HepG2 (cell line): ENCODE data around the gene TSC22D3. TPM values are rescaled to one million over a fixed set of nuclear protein-coding genes. Genes with fewer than 3 reads are reported as not detected.

Experiments
- HNF1B ChIP-seq: sonication (generic); formaldehyde crosslinking; IDR thresholded peaks from 2 replicates; pipeline ENCODE4 v1.5.1; 2020; ENCODE audit warnings: mild to moderate bottlenecking, moderate library complexity, missing genetic modification reagents
- LRRFIP1 ChIP-seq: sonication (generic); formaldehyde crosslinking; conservative IDR thresholded peaks from 2 replicates; pipeline ENCODE4 v1.4.0; 2020; ENCODE audit warnings: missing genetic modification reagents
- NFIC ChIP-seq: IDR thresholded peaks from 2 replicates; pipeline ENCODE4 v1.6.1; 2012; ENCODE audit warnings: mild to moderate bottlenecking, low read length, inconsistent platforms
- SNRNP70 ChIP-seq: fragments of 200-400 bp; formaldehyde crosslinking; IDR thresholded peaks from 2 replicates; pipeline ENCODE4 v1.6.1; 2017; ENCODE audit warnings: mild to moderate bottlenecking, low read depth, low read length, moderate library complexity
- TBX3 ChIP-seq: fragments of 450-650 bp; IDR thresholded peaks from 2 replicates; pipeline ENCODE4 v1.6.1; 2017; ENCODE audit warnings: antibody characterized with exemption, mild to moderate bottlenecking, inconsistent platforms, borderline replicate concordance
- ZNF121 ChIP-seq: sonication (generic); formaldehyde crosslinking; IDR thresholded peaks from 2 replicates; pipeline ENCODE4 v1.5.0; 2020; ENCODE audit warnings: mild to moderate bottlenecking, missing genetic modification reagents
- ZNF512B ChIP-seq: sonication (generic); formaldehyde crosslinking; IDR thresholded peaks from 2 replicates; pipeline ENCODE4 v1.5.1; 2020; ENCODE audit warnings: missing genetic modification reagents, mild to moderate bottlenecking, borderline replicate concordance
- polyA plus RNA-seq, 8 experiments: library from polyadenylated mRNA; depleted of rRNA in 3 of 8; stranded (reverse) in 7 of 8; unstranded in 1 of 8; fragments of >200 nt; fragmentation: Illumina TruSeq in 4 of 8; extraction: Trizol in 4 of 8; gene quantifications; 2 replicates each; pipeline versions ENCODE4 v1.2.1 to v1.2.3, GENCODE V29; 2011 to 2016; ENCODE audit warnings: low read depth in 4 of 8, missing spikeins in 1 of 8, mixed read lengths in 1 of 8; ENCODE audit not compliant: insufficient read depth in 1 of 8
- total RNA-seq, 5 experiments: library from RNA; depleted of rRNA; stranded (reverse); fragments of >200 nt; fragmentation: Illumina TruSeq; extraction: Trizol; gene quantifications; 2 replicates each; pipeline ENCODE4 v1.2.3, GENCODE V29; 2016; ENCODE audit warnings: low read depth in 1 of 5
- TF ChIP-seq, protein P1 (sequence below): sonication (generic); formaldehyde crosslinking; IDR thresholded peaks from 2 replicates; pipeline ENCODE4 v1.4.0; 2020; ENCODE audit warnings: missing genetic modification reagents; ENCODE audit errors: not compliant biosample characterization
- TF ChIP-seq, protein P2 (sequence below): sonication (generic); formaldehyde crosslinking; IDR thresholded peaks from 2 replicates; pipeline ENCODE4 v1.4.0; 2020; ENCODE audit warnings: missing genetic modification reagents

TSC22D3 gene
- total and polyA plus RNA-seq, 2 of the 13 experiments (the other 11 are each of a cell fraction or from before 2014, with no cell fraction given), result 0.82 to 1.5 TPM

GRCh38 chrX:107730298-107730655 lies 45.3 kb downstream of the TSC22D3 start (continued):
- TF ChIP-seq HNF1B (CRISPR knock-in tag) (no peak), SNRNP70 (no peak), LRRFIP1 (no peak), TBX3 (no peak), ZNF512B (CRISPR knock-in tag) (no peak), ZNF121 (CRISPR knock-in tag) (no peak), NFIC (no peak)
- TF ChIP-seq, protein P1, sequence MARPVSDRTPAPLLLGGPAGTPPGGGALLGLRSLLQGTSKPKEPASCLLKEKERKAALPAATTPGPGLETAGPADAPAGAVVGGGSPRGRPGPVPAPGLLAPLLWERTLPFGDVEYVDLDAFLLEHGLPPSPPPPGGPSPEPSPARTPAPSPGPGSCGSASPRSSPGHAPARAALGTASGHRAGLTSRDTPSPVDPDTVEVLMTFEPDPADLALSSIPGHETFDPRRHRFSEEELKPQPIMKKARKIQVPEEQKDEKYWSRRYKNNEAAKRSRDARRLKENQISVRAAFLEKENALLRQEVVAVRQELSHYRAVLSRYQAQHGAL, result no peak
- TF ChIP-seq, protein P2, sequence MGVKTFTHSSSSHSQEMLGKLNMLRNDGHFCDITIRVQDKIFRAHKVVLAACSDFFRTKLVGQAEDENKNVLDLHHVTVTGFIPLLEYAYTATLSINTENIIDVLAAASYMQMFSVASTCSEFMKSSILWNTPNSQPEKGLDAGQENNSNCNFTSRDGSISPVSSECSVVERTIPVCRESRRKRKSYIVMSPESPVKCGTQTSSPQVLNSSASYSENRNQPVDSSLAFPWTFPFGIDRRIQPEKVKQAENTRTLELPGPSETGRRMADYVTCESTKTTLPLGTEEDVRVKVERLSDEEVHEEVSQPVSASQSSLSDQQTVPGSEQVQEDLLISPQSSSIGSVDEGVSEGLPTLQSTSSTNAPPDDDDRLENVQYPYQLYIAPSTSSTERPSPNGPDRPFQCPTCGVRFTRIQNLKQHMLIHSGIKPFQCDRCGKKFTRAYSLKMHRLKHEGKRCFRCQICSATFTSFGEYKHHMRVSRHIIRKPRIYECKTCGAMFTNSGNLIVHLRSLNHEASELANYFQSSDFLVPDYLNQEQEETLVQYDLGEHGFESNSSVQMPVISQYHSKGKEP (CRISPR knock-in tag), result no peak
